Measurements from ENCODE around the gene SPRED2. TPM values are rescaled to one million over a fixed set of nuclear protein-coding genes. Genes with fewer than 3 reads are reported as not detected.

SPRED2 gene
- total and polyA plus RNA-seq, 2 of the 8 experiments (the other 6 are each of a cell fraction or from before 2014, with no cell fraction given): 15.3 to 22.5 TPM

DNA sequence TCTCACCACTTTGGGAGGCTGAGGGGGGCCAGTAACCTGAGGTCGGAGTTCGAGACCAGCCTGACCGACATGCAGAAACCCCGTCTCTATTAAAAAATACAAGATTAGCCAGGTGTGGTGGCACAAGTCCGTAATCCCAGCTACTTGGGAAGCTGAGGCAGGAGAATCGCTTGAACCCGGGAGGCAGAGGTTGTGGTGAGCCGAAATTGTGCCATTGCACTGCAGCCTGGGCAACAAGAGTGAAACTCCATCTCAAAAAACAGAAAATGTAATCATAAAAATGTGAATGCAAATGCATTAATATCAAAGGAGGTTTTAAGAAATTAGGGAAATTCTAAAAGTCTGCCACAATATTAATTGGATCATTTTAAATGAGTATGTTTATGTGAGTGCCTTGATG lies 159.1 kb downstream of the SPRED2 start:
- no peak overlapping the region for H3K23ac ChIP-seq (ENCODE audit: insufficient read length)
- H2BK12ac ChIP-seq (ENCODE audit: low read depth, low read length): no peak overlapping the region
- WGBS, 2 experiments (ENCODE audit: extremely low coverage in 1 of 2, insufficient coverage in 1 of 2, insufficient read length in 1 of 2, insufficient replicate concordance in 2 of 2, low coverage in 1 of 2, low lambda C conversion rate in 2 of 2, missing lambda C conversion rate in 1 of 2): 90% methylated on average over 8 of the region's 8 CpGs; no CpG with 5 or more reads in 1 of the 2 experiments
- H3K79me2 ChIP-seq (ENCODE audit: control insufficient read depth in 1 of 2, insufficient read depth in 2 of 2, low read length in 2 of 2): no peaks in the 10 kb centered on the region
- H3K27me3 ChIP-seq (replicated peaks in 1 of 4; ENCODE audit: control insufficient read depth in 3 of 4, extremely low read depth in 1 of 4, insufficient read depth in 3 of 4, low read length in 3 of 4): peaks cover 38 to 62% (median 60%) of the 10 kb centered on the region in 4 experiments
- H3K4ac ChIP-seq (replicated peaks; ENCODE audit: insufficient read length, low read depth, low read length): no peak overlapping the region
- no peak overlapping the region for H4K91ac ChIP-seq (replicated peaks; ENCODE audit: insufficient read length, low read length)
- FAIRE-seq: no peak
- H3K36me3 ChIP-seq (ENCODE audit: control insufficient read depth in 2 of 4, insufficient read depth in 4 of 4, low read length in 3 of 4): peaks cover 0 to 9% (median 4%) of the 10 kb centered on the region in 4 experiments; a peak in 4 of 8 replicates
- H2AFZ ChIP-seq (ENCODE audit: low read length): no peak overlapping the region
- no peak overlapping the region for H3K14ac ChIP-seq (ENCODE audit: insufficient read length)
- H2BK120ac ChIP-seq (replicated peaks; ENCODE audit: low read depth, low read length): no peak overlapping the region
- no peak overlapping the region for H2BK15ac ChIP-seq (ENCODE audit: low read length)
- TF ChIP-seq SIRT6 (IDR thresholded peaks at IDR 0.05; ENCODE audit: low read length) (no peak), ZNF274 (IDR thresholded peaks at IDR 0.05; ENCODE audit: borderline replicate concordance, extremely low read depth, low read length) (no peak), RBBP5 (IDR thresholded peaks at IDR 0.05; ENCODE audit: borderline replicate concordance, low read depth, low read length) (no peak), SIN3A (conservative IDR thresholded peaks at IDR 0.05 in 1 of 2, IDR thresholded peaks at IDR 0.05 in 1 of 2; ENCODE audit: low read depth in 1 of 2, low read length in 2 of 2) (no peak), CBX8 (IDR thresholded peaks at IDR 0.05; ENCODE audit: borderline replicate concordance, low read depth, low read length) (no peak)
- no peaks in the 10 kb centered on the region for H3K79me1 ChIP-seq (ENCODE audit: low read depth, low read length)
- H4K8ac ChIP-seq (ENCODE audit: extremely low read depth, insufficient read depth, low read length): no peak overlapping the region
- no peak overlapping the region for H3K4me2 ChIP-seq (ENCODE audit: insufficient read depth in 1 of 2, low read depth in 2 of 2, low read length in 2 of 2)
- no peaks in the 10 kb centered on the region for H3K9me3 ChIP-seq (ENCODE audit: insufficient read depth in 2 of 2, low read depth in 1 of 2, low read length in 1 of 2)
- peaks cover 2 to 15% of the 10 kb centered on the region in 2 experiments for H4K20me1 ChIP-seq (replicated peaks in 1 of 2; ENCODE audit: control insufficient read depth in 1 of 2, insufficient read depth in 2 of 2, low read length in 2 of 2)
- H3K18ac ChIP-seq (ENCODE audit: extremely low read depth, low read length): no peak overlapping the region
- H2BK20ac ChIP-seq (ENCODE audit: low read length): no peak overlapping the region
- no peak for DNase-seq (ENCODE audit: low read depth in 1 of 2, low spot score in 2 of 2)
- H3K4me3 ChIP-seq (ENCODE audit: extremely low read depth in 1 of 4, insufficient read depth in 2 of 4, low read depth in 3 of 4, low read length in 4 of 4): no peak overlapping the region
- ChIA-PET CTCF (ENCODE audit: partially characterized antibody) (interaction anchor here (0.7 to 1.3 kb wide), 2 partner anchors 114 to 163 kb away, joined by 3 read pairs; no protein-coding TSS in a partner anchor), POLR2A (ENCODE audit: partially characterized antibody) (interaction anchor here (0.7 kb wide), 1 partner anchor 9 kb away, joined by 3 read pairs; no protein-coding TSS in a partner anchor)
- H3K23me2 ChIP-seq (ENCODE audit: low read depth, low read length): no peaks in the 10 kb centered on the region
- peaks cover 0 to 4% (median 1%) of the 10 kb centered on the region in 4 experiments; a peak in 1 of 7 replicates for H3K4me1 ChIP-seq (replicated peaks in 1 of 4; ENCODE audit: control insufficient read depth in 3 of 4, insufficient read depth in 4 of 4, low read length in 3 of 4)
- H4K5ac ChIP-seq (ENCODE audit: insufficient read length, low read depth, low read length): no peak overlapping the region
- H3K56ac ChIP-seq (replicated peaks; ENCODE audit: insufficient read length, low read depth, low read length): no peak overlapping the region
- no peak overlapping the region for H2BK5ac ChIP-seq (ENCODE audit: low read depth, low read length)
- H3K27ac ChIP-seq (ENCODE audit: low read depth, low read length): no peak overlapping the region
- H2AK5ac ChIP-seq (ENCODE audit: low read depth, low read length): no peak overlapping the region
- H3K9ac ChIP-seq (replicated peaks in 1 of 4; ENCODE audit: extremely low read depth in 1 of 4, low read depth in 3 of 4, low read length in 3 of 4): no peak overlapping the region

Data from H1 (cell line).